HFFc6 (cell line): ENCODE measurements around the gene ZNF439. TPM values are rescaled to one million over a fixed set of nuclear protein-coding genes. Genes with fewer than 3 reads are reported as not detected.

Experiments used
- total RNA-seq, 6 experiments: library from RNA; stranded (reverse); fragmentation: NEBNext Ultra II Directional; extraction: Animal tissue kit (Norgen Biotek cat#: 25700); gene quantifications; 2 replicates in 1 of 6; 3 replicates in 5 of 6; pipeline ENCODE4 v1.2.3, GENCODE V29; 2021

ZNF439 gene
- total RNA-seq, 6 experiments from 2014 or later = 0.71 to 1.7 (median 0.92) TPM

Other genes with a start within 250 kb of the ZNF439 start
- 1 to 10 TPM; 3.4 to 4.7 (median 4.1) TPM for gene ZNF823, start 109.8 kb upstream of the ZNF439 start, total RNA-seq
- gene ZNF441, start 81.7 kb upstream of the ZNF439 start, total RNA-seq = 1 to 10 TPM; 4.0 to 5.4 (median 4.7) TPM
- gene ZNF491, start 50.2 kb upstream of the ZNF439 start, total RNA-seq = 1 to 10 TPM; 1.3 to 2.4 (median 1.5) TPM
- gene ZNF440, start 34.5 kb upstream of the ZNF439 start, total RNA-seq = 1 to 10 TPM; 4.9 to 7.7 (median 6.6) TPM
- 1 to 10 TPM; 3.1 to 8.8 (median 4.0) TPM for gene ZNF69, start 39.1 kb downstream of the ZNF439 start, total RNA-seq
- gene ZNF700, start 76.4 kb downstream of the ZNF439 start, total RNA-seq = 1 to 10 TPM; 4.6 to 6.0 (median 5.2) TPM
- 1 to 10 TPM in 4 of 6 experiments, under 1 TPM in 2; 0.85 to 1.7 (median 1.1) TPM for gene ZNF763, start 116.3 kb downstream of the ZNF439 start, total RNA-seq
- 1 to 10 TPM; 3.2 to 4.1 (median 3.8) TPM for gene ZNF433, start 187.0 kb downstream of the ZNF439 start, total RNA-seq
- under 1 TPM in 3 of 6 experiments, not detected in 3; 0.11 to 0.17 (median 0.17) TPM for gene ZNF878, start 204.2 kb downstream of the ZNF439 start, total RNA-seq
- 1 to 10 TPM; 1.1 to 4.1 (median 1.3) TPM for gene ZNF844, start 216.0 kb downstream of the ZNF439 start, total RNA-seq